Activated CD8-positive, alpha-beta memory T cell treated with anti-CD3 and anti-CD28 coated beads, Interleukin-2, amount 50 U/mL, for 1 hour (primary cell): Measurements from ENCODE around the gene PRDX6.
"Not testable (repeated sequence)": the region's sequence is repeated elsewhere in the genome, so short reads cannot be mapped to it uniquely, and the experiment has no call there.

Source experiments
- DNase-seq: peaks from one replicate; pipeline ENCODE4 v3.0.0-alpha.2; 2020; ENCODE audit errors: extremely low read depth

Gene PRDX6

GRCh38 chr1:173496757-173497320, 19.7 kb downstream of the PRDX6 start:
- DNase-seq = no peak

GRCh38 chr1:173499729-173500128, 22.6 kb downstream of the PRDX6 start:
- no peak for DNase-seq

- no peak for DNase-seq
Observed at GRCh38 chr1:173502104-173502503, 25.0 kb downstream of the PRDX6 start.

- DNase-seq = no peak
Observed at GRCh38 chr1:173503391-173503790, 26.3 kb downstream of the PRDX6 start.

DNA sequence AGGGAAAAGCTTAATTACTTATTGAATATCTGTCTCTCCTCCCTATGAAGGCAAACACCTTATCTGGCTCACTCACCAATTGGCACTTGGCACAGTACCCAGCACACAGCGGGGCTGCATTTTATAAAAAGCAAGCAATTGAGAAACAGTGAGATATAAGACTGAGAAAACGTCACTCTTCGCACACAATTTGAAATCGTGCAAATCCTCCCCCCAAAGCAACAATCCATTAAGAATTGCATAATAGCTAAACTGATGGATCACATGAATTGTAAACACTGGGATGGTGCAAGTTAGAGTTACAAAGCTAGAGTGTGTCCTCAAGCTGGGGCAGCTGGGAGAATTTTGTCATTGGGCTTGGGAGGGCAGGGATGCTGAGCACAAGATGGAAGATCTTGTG, 27.1 kb downstream of the PRDX6 start:
- no peak for DNase-seq

DNA sequence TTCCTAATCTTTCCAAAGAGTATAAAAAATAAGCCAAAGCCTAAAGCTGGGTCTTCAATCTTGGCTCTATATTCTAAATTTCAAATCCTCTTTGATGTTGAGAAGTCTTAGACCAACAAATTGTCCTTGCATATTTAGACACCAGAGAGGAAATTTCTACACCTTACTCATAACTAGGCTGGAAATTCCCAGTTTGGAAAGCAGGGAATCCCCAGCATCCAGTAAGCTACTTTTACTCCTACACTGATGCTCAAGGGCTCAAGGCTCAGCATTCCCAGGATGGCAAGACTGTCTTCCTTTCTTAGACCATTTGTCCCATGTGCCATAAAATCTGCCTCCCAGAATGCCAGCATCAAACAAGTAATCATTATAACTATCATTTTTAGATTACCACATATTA, 28.3 kb downstream of the PRDX6 start:
- DNase-seq = no peak

DNA sequence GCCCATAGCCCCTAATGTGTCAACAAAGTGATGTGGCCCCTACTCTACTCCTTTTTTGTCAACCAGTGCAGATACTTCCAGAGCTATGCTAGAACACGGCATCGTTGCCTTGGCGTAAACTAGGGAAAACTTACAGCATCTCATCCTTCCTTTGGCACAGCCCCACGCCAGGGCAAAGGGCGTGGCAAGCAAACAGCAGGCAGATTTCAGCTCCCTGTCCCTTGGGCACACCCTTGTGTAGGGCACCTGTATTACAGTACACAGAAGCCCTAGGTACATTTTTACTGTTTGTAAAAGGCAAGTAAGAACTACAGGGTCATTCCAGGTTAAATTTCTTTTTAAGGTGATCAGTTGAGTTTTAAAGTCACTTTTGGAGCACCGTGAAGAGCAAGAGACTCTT, 29.3 kb downstream of the PRDX6 start:
- no peak for DNase-seq

DNA sequence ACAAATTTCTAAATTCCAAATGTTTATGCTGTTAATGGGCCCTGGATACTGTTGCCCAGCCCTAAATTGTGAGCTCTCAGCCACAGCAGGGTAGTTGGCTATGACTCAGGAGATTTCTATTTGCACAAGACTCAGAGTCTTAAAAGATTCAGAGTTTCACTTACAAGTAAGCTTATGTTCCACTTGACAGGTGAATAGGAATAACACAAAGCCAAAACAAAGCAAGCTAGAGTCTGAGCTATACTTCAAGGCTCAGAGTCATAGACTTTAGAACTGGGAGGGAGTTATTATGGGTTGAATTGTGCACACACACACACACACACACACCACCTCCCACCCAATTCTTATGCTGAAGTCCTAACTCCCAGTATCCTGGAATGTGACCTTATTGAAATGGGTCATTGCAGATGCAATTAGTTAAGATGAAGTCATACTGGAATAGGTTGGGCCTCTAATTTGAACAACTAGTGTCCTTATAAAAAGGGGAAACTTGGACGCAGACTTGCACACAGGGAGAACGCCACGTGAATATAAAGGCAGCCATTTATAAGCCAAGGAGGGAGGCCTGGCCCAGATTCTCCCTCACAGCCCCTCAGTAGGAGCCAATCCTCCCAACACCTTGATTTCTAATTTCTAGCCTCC, 30.2 kb downstream of the PRDX6 start:
- no peak for DNase-seq

DNA sequence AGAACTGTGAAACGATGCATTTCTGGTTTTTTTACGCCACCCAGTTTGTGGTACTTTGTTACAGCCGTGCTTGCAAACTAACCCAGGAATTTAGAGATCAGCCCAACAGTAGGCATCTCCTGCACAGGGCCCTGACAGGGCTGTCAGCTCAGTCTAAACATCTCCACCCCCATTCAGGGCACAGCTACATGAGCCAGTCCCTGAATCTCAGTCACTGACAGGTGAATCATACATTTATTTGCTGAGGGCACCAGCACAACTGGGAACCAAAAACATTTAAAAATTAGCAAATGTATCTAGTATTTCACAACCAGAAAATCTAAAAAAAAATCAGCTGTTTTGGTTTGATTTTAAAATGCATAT, 30.7 kb downstream of the PRDX6 start:
- DNase-seq = no peak

GRCh38 chr1:173508541-173508940, 31.4 kb downstream of the PRDX6 start:
- DNase-seq = no peak

GRCh38 chr1:173509797-173510196, 32.7 kb downstream of the PRDX6 start:
- no peak for DNase-seq

- not testable (repeated sequence) for DNase-seq
Observed at GRCh38 chr1:173514503-173514902, 37.4 kb downstream of the PRDX6 start.

DNA sequence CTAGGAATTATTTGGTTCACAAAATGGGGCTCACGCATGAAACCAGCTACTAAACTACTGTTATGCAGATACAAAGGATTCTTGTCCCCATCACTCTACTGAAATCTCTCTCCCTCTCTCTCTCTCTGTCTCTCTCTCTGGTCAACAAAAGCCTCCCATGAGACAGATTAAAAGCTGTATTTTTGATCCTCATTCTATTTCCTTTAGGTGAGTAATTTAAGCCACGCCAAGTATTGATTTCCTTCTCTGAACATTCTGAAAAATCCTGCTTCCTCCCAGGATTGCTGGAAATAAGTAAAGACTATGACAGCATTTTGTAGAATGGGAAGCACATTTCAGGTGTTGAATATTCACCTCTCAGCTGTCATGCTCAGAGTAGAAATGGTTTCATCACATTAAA, 43.7 kb downstream of the PRDX6 start:
- DNase-seq = no peak

DNA sequence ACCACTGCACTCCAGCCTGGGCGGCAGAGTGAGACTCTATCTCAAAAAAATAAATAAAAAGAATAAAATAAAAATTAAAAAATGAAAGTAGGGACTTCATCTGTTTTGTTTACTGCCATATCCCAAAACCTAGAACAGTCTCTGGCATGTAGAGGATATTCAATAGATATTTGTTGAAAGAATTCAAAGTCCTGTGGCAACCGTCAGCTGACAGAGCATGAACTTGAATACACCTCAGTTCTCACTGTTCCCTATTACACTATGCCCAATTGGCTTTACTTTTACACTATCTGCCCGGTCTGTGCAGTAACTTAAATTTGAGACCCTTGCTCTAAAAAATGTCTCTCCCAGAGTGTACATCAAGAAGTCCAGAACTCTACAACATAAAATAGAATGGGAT, 46.2 kb downstream of the PRDX6 start:
- no peak for DNase-seq

- DNase-seq = no peak
Observed at GRCh38 chr1:173525926-173526325, 48.8 kb downstream of the PRDX6 start.

- DNase-seq = no peak
Observed at GRCh38 chr1:173527151-173527826, 50.2 kb downstream of the PRDX6 start.

DNA sequence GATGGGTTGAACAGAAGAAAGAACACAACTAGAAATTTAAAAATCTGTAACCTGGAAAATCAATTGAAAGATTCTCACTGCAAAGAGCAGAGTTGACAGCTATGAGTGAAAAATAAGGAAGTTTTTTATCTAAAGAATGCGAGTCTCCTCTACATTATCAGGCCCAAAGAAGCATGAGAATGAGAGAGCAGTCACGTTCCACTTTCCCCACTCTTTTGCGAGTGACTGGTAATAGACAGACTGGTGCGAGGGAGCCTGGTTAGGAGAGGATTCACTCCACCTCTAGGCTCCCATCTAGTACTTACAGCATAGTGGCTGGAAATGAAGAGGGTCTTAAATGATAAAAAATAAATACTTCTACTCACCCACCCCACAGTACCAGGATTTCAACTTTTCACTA, 52.0 kb downstream of the PRDX6 start:
- no peak for DNase-seq

DNA sequence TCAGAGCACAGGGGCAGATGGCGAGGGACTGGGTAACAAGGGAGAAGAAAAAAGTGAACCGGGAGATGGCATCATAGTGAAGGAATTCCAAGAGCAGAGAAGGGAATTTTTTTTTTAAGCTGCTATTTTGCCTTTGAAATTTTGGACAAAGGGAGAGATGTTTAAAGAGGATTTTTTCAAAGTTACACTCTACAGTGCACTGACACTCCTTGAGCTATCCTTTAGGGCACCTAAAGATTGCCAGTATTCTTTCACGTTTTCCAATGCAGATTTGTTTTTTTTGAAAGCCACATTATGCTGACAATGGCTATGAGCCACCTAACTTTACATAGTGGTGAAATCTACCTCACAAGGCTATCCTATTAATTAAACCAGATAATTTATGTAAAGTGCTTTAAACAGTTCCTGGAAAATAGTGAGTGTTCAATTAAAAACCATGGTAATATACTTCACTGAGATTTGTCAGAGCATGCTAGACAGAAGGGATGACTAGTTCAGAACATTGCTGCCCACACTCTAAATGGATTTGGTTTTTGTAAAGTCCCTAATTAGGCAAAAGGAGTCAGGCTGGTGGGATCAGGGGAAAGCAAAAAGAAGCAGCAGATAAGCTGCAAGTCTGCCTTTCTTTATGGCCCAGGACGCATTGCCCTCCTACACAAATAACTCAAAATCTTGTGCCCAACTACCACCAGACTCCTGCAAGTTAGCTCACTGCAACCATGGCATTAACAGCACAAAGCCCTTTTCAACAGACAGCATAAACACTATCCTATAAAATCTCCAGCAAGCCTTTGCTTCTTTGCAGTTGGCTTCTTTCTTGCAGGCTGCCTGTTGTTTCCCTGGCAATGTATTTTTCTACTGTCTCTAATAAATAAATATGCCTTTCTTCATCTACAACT, 53.9 kb downstream of the PRDX6 start:
- DNase-seq = no peak

DNA sequence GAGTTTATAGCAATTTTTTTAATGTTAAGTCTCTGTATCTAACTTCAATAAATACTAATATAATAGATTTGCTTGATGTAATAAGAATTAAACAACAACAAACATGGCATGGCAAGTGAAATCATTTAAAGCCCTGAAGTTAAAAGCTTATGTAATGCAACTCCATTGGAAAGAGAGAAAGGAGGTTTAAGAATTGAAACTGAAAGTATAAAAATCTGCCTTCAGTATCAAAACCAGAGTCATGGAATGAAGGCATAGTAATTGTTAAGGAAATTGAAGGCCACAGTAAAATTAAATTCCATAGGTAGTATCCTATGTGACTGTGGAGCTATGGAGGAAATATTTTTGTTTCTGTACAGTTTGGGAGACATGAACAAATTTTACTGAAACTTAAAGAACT, 55.1 kb downstream of the PRDX6 start:
- no peak for DNase-seq

DNA sequence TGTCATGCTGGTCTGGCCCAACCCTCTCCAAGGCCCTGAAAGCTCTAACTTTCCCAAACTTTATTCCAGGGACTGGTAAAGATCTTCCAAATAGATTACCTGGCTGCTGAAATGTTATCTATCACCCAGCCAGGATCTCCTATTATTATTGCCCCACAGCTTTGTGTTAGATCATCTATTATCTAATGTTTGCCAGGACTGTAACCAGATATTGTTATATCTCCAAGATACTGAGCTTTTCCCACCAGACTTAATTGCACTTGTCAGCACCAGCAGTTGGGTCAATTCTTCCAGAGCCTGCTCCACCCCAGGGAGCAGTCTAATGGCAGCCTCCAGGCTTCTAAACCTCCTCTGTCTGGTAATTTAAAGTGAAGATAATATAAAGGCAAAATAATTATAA, 59.1 kb downstream of the PRDX6 start:
- DNase-seq = no peak
